GM19372 (cell line): ENCODE data around the gene FOXF1.

Source experiments
- ATAC-seq: cut with Tn5 transposase; IDR thresholded peaks from one replicate; pipeline ENCODE4 v1.9.1; 2021; ENCODE audit warnings: mild to moderate bottlenecking, low read depth, moderate library complexity; ENCODE audit not compliant: unreplicated experiment

FOXF1 gene

GRCh38 chr16:86492267-86492960 lies 17.9 kb upstream of the FOXF1 start:
- ATAC-seq = no peak

GRCh38 chr16:86492961-86493629 lies 17.2 kb upstream of the FOXF1 start:
- no peak for ATAC-seq

- ATAC-seq = no peak
These were observed 16.2 kb upstream of the FOXF1 start for GRCh38 chr16:86494039-86494564.

- no peak for ATAC-seq
These were observed 15.6 kb upstream of the FOXF1 start for GRCh38 chr16:86494565-86495356.

GRCh38 chr16:86495357-86495701 lies 15.0 kb upstream of the FOXF1 start:
- no peak for ATAC-seq

- ATAC-seq = no peak
These were observed 14.5 kb upstream of the FOXF1 start for GRCh38 chr16:86495756-86496261.

- ATAC-seq = no peak
These were observed 13.9 kb upstream of the FOXF1 start for GRCh38 chr16:86496262-86496928.

- no peak for ATAC-seq
These were observed 13.3 kb upstream of the FOXF1 start for GRCh38 chr16:86496929-86497461.

GRCh38 chr16:86497551-86498021 lies 12.7 kb upstream of the FOXF1 start:
- ATAC-seq = no peak

- no peak for ATAC-seq
These were observed 12.1 kb upstream of the FOXF1 start for GRCh38 chr16:86498155-86498670.

- ATAC-seq = no peak
These were observed 11.5 kb upstream of the FOXF1 start for GRCh38 chr16:86498671-86499439.

GRCh38 chr16:86499440-86499786 lies 10.9 kb upstream of the FOXF1 start:
- no peak for ATAC-seq

GRCh38 chr16:86499889-86500707 lies 10.2 kb upstream of the FOXF1 start:
- ATAC-seq = no peak

- no peak for ATAC-seq
These were observed 9.4 kb upstream of the FOXF1 start for GRCh38 chr16:86500708-86501510.

- no peak for ATAC-seq
These were observed 8.1 kb upstream of the FOXF1 start for GRCh38 chr16:86501989-86502855.

- ATAC-seq = no peak
These were observed 7.2 kb upstream of the FOXF1 start for GRCh38 chr16:86502856-86503748.
